Endodermal cell (in vitro differentiated cells): ENCODE measurements around the gene CETN3. TPM values are rescaled to one million over a fixed set of nuclear protein-coding genes. Genes with fewer than 3 reads are reported as not detected.

ENCODE experiments used
- DNase-seq: peaks from one replicate; pipeline ENCODE4 v3.0.0-alpha.2; 2017
- H3K27ac ChIP-seq: 2 replicates; pipeline ENCODE4 v1.5.1; 2013; ENCODE audit warnings: mild to moderate bottlenecking, low read depth, low read length, moderate library complexity
- H3K27me3 ChIP-seq: 2 replicates; pipeline ENCODE4 v1.6.1; 2013; ENCODE audit warnings: mild to moderate bottlenecking, low read length, moderate library complexity; ENCODE audit not compliant: insufficient read depth, control insufficient read depth, poor library complexity, severe bottlenecking
- H3K36me3 ChIP-seq: 2 replicates; pipeline ENCODE4 v1.7.0; 2013; ENCODE audit warnings: mild to moderate bottlenecking, low read length, moderate library complexity; ENCODE audit not compliant: control insufficient read depth, insufficient read depth
- H3K4me1 ChIP-seq: one replicate; pipeline ENCODE4 v1.7.0; 2013; ENCODE audit warnings: low read length; ENCODE audit not compliant: control insufficient read depth, insufficient read depth
- H3K4me3 ChIP-seq: 2 replicates; pipeline ENCODE4 v1.5.1; 2013; ENCODE audit warnings: mild to moderate bottlenecking, low read length, moderate library complexity
- H3K9ac ChIP-seq: 2 replicates; pipeline ENCODE4 v1.6.1; 2013; ENCODE audit warnings: mild to moderate bottlenecking, low read length, moderate library complexity; ENCODE audit not compliant: poor library complexity, severe bottlenecking; ENCODE audit errors: extremely low read depth
- H3K9me3 ChIP-seq: 2 replicates; pipeline ENCODE4 v1.6.1; 2013; ENCODE audit warnings: mild to moderate bottlenecking, low read length, moderate library complexity; ENCODE audit not compliant: control insufficient read depth
- H3K27ac Mint-ChIP-seq: 2 replicates; pipeline ENCODE4 v1.8.0; 2020; ENCODE audit warnings: mixed read lengths
- H3K27me3 Mint-ChIP-seq: 2 replicates; pipeline ENCODE4 v1.8.0; 2021; ENCODE audit warnings: mild to moderate bottlenecking, mixed read lengths; ENCODE audit not compliant: insufficient read depth
- H3K36me3 Mint-ChIP-seq: 2 replicates; pipeline ENCODE4 v1.8.0; 2020; ENCODE audit warnings: low read depth, mixed read lengths
- H3K4me1 Mint-ChIP-seq: 2 replicates; pipeline ENCODE4 v1.8.0; 2020; ENCODE audit warnings: mixed read lengths
- H3K4me3 Mint-ChIP-seq: 2 replicates; pipeline ENCODE4 v1.8.0; 2020; ENCODE audit warnings: mild to moderate bottlenecking, moderate library complexity, mixed read lengths
- H3K9me3 Mint-ChIP-seq: 2 replicates; pipeline ENCODE4 v1.8.0; 2020; ENCODE audit warnings: mild to moderate bottlenecking, mixed read lengths
- WGBS, 2 experiments: methylation state at CpG; one replicate each; pipeline versions ENCODE4 v1.1.5 to v1.1.7; 2013; ENCODE audit warnings: missing lambda C conversion rate in 2 of 2, mixed read lengths in 1 of 2; ENCODE audit not compliant: insufficient coverage in 1 of 2, insufficient read length in 1 of 2; 5-methylcytosine and 5-hydroxymethylcytosine counted together
- total RNA-seq, 2 donors: library from RNA; stranded (reverse); fragmentation: NEBNext Ultra II Directional in 1 of 2; extraction: Animal tissue kit (Norgen Biotek cat#: 25700) in 1 of 2; gene quantifications; 2 replicates in 1 of 2; 3 replicates in 1 of 2; pipeline ENCODE4 v1.2.1, GENCODE V29; 2021
- TF ChIP-seq, protein P1 (sequence below): fragments of 200-600 bp; sonication (generic); conservative IDR thresholded peaks from 2 replicates; pipeline ENCODE4 v1.5.0; 2021; ENCODE audit warnings: antibody characterized with exemption, mild to moderate bottlenecking

The CETN3 gene
- total RNA-seq, 2 donors from 2014 or later, result 50.7 to 65.1 TPM

DNA sequence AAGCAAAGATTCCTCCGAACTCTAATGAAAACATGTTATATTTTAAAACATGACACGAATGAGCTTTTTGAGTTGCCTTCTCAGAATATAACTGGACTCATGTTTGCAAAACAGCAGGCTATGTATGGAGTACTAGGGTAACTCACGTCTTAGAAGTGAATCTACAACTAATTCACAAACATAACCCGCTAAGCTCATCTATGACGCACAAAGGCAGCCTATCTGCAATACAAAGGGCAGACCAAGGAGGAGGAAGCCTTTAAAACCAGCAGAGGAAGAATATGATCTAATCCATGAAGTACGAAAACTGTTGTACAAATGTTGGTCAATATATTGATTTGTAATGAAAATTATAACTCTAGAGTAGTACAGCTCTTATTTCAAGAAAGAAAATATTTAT, 67.0 kb downstream of the CETN3 start:
- Histone ChIP-seq H3K9ac (no peak overlapping the region), H3K4me1 (no peaks in the 10 kb centered on the region), H3K4me3 (no peak overlapping the region), H3K36me3 (no peaks in the 10 kb centered on the region), H3K27ac (no peak overlapping the region), H3K9me3 (peaks cover 19% of the 10 kb centered on the region), H3K27me3 (peaks cover 65% of the 10 kb centered on the region)
- Mint-ChIP-seq H3K4me3 (no peak overlapping the region), H3K4me1 (peaks cover 8% of the 10 kb centered on the region), H3K27ac (no peak overlapping the region), H3K27me3 (peaks cover 50% of the 10 kb centered on the region), H3K36me3 (no peaks in the 10 kb centered on the region), H3K9me3 (peaks cover 10% of the 10 kb centered on the region)
- DNase-seq, result no peak
- TF ChIP-seq, protein P1, sequence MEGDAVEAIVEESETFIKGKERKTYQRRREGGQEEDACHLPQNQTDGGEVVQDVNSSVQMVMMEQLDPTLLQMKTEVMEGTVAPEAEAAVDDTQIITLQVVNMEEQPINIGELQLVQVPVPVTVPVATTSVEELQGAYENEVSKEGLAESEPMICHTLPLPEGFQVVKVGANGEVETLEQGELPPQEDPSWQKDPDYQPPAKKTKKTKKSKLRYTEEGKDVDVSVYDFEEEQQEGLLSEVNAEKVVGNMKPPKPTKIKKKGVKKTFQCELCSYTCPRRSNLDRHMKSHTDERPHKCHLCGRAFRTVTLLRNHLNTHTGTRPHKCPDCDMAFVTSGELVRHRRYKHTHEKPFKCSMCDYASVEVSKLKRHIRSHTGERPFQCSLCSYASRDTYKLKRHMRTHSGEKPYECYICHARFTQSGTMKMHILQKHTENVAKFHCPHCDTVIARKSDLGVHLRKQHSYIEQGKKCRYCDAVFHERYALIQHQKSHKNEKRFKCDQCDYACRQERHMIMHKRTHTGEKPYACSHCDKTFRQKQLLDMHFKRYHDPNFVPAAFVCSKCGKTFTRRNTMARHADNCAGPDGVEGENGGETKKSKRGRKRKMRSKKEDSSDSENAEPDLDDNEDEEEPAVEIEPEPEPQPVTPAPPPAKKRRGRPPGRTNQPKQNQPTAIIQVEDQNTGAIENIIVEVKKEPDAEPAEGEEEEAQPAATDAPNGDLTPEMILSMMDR, result no peak
- WGBS, 2 experiments, result 60 to 93% methylated on average over 1 to 6 of the region's 6 CpGs

Other genes with a start within 250 kb of the CETN3 start
- 1 to 10 TPM; 3.5 to 5.0 TPM for gene MBLAC2, start 65.0 kb upstream of the CETN3 start, total RNA-seq
- gene POLR3G, start 65.1 kb upstream of the CETN3 start, total RNA-seq, result 10 to 100 TPM in 1 of 2 donors, 1 to 10 TPM in 1; 6.3 to 16.4 TPM
- 10 to 100 TPM; 18.2 to 18.7 TPM for gene LYSMD3, start 119.8 kb upstream of the CETN3 start, total RNA-seq
- 100 to 1,000 TPM in 1 of 2 donors, 10 to 100 TPM in 1; 97.6 to 117 TPM for gene ADGRV1, start 149.0 kb upstream of the CETN3 start, total RNA-seq